Measurements from ENCODE around the gene TNNC1.

The TNNC1 gene

DNA sequence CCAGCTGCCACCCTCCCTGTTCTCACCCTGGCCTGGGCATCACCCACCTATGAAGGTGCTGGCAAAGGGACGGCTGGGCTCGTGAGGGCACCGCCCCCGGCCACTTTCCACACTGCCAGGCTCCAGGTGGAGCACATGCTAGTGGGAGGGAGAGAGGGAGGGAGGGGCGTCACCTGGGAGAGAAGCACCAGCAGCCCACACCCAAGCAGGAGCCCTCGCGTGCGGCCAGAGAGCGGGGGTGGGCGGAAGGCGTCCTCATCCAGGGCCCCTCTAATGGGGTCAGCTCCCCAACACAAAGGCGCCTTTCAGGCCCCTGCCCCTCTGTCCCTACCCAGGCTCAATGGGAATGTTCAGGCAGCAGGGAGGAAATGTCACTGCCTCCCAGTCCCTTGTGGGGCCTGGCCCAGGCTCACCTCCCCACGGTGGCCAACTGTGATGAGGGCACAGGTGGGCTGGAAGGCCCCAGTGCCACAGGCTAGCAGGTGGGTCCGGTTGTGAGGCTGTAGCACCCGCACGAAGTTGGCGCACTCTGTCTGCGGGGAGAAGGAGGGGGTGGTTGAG, 12.0 kb downstream of the TNNC1 start:
- DNase-seq = no peak

DNA sequence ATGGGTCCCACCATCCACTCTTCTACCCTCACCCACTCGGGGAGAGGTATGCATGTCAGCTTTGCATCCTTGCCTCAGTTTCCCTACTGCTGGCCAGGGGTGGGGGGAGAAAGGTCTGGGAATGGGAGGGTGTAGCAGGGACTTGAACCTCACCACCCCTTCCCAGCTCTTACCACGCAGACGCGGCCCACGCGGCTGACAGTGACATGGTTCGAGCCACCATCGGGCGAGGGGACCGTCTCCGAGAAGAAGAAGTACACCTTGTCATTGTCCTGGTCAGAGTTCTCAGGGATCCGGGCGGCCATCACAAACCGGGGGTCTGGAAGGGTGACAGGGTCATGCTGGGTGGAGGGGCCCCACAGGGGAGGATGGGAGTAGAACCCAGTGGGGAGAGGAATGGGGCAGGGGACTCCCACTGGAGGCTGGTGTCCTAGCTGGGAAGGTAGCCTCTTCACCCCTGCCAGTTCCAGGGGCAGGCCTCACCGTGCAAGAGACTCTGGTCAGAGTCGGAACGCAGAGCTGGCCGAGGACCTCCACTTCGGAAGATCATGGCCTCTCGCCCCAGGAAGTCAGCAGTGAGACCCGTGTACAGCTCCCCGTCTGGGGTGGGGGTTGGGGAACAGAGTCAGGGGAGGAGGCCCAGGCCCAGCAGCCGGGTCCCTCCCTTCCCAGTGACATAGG, 12.6 kb downstream of the TNNC1 start:
- DNase-seq = no peak

DNA sequence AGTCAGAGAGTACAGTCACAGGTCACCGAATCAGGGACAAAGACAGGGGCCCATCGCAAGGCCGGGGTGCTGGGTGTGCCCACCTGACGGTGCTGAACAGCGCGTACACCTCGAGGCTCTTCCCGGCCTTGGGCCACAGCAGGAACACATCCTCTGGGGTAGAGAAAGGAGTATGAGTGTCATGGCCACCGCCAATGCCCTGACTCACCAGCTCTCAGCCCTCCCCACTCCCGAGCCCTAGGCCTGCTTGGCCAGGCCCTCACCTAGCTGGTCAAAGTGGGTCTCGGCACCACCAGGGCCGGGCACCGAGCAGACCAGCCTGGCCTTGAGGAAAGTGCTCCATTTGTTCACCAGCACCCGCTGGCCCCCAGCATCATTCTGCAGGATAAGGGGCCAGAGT, 13.2 kb downstream of the TNNC1 start:
- peak; percentile 22 for DNase-seq

DNA sequence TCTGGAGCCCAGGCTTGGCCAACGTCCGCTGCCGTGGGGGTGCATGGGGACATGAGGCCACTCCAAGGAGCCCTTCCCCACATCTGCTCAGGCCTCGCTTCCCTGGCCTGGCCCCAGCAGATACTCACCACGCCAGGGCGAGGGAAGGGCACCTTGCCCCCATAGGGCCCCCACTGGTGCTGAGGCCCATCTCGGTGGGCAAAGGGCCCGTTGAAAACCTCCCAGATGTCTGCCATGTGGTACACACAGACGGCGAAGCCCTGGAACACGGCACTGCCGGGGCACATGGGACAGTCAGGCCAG, 13.6 kb downstream of the TNNC1 start:
- DNase-seq = no peak

DNA sequence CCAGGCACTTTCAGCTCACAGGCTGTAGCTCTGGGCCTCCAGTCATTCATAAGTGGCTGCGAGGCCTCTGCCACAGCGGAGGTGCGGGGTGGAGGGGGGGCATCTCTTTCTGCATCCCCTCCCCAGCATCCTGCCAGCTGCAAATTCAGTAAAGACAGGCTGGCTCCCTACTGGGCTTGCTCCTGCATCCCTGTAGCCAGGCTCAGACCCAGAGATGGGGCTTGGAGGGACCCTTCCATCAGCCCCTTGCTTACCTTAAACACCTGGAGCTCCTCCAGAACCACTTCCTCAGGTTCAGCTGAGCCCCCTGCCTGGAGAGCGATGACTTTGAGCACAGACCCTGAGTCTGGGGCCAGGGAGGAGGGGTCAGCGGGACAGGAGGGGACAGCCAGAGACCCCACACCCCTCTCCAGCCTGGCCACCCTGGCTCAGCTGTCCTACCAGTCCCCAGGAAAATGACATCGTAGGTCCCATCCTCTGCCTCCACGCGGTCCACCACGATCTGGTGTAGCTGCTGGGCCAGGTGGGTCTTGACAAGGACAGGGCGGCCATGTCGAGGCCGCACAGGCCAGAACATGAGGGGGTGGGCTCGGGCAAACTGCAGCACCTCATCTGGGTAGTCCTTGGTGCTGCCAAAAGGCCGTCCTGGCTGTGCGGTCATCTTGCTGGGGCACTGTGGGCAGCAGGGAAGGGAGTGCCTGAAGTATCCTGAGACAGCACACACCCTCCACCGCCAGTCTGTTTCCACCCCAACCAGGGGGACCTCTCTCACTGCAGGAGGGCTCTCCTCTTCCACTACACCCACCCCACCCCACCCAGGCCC, 14.2 kb downstream of the TNNC1 start:
- no peak for DNase-seq

DNA sequence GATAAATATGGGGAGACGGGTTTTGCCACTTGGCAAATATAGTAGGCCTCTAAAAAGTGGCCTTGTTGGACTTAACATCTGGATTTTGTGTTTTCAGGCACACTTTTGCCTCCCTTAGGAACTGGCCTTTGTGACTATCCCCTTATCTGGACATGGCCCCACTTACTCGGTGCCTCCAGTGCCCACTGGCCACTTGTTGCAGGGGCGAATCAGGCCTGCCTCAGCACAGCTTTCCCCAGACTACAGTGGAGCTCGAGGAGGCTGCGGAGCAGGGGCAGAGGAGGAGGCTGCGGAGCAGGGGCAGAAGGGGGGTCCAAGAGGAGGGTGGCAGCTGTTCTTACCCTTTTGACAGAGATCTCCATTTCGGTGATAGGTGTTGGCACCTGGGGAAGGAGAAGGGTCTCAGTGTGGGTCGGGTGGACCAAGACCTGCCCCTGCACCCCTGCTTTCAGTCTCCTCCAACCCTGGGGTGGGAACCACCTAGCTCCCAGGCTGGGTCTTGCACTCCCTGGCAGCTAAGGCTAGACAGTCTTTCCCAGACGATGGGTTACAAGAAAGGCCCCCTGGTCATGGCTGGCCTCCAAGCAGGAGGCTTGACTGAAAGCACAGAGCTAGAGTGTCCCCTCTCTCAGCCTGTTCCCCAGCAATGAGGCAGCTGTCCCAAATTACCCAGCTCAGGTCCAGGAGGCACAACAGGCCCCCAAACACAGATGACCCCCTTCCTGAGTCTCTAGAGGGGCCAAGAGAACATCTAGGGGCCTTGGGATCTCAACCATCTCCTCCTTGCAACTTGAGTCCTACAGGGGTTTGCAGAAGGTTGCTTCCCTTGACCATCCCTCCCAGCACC, 15.0 kb downstream of the TNNC1 start:
- DNase-seq = no peak

DNA sequence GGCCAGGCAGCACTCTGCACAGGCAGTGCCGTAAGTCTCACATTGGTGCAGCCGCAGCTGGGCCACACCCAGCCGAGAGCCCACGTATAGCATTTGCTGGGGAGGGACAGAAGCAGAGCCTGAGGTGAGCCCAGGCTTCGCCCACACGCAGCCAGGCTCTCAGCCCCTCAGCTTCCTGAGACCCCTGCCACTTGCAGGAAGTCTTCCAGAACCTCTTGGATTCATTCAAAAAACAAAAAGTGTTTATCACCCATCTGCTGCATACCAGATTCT, 15.8 kb downstream of the TNNC1 start:
- DNase-seq = no peak

DNA sequence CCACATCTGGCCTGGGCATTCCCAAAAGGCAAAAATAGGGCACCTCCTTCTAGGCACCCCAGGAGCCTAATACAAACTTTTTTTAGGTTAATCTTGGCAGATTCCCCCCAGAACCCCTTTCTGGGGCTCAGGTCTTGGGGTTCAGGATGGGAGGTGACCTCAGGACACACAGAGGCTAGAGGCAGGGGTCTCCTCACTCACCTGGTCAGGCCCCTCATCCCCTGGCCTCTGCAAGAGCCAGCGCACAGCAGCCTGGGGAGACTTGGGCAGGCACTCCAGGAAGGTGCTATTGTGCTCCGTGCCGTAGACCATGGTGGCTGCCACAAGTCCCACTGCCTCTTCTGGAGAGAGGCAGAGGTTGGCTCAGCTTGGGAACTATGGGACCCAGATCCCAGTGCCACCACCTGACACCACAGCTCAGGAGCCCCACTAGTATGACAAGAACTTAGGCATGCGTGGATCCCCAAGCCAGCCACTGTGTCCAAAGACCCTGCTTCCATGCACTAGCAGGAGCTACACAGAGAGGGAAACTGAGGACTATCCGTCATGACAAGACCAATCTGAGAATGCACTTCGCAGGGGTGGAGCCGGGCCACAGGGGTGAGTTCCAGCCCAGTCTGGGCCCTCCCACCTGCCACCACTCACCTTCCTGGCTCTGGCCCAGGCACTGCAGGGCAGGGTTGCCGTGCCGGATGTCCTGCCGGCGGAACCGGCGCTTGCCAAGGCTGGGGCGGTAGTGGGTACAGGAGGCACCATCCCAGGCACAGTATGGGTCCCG, 16.3 kb downstream of the TNNC1 start:
- peak; percentile 22 for DNase-seq

DNA sequence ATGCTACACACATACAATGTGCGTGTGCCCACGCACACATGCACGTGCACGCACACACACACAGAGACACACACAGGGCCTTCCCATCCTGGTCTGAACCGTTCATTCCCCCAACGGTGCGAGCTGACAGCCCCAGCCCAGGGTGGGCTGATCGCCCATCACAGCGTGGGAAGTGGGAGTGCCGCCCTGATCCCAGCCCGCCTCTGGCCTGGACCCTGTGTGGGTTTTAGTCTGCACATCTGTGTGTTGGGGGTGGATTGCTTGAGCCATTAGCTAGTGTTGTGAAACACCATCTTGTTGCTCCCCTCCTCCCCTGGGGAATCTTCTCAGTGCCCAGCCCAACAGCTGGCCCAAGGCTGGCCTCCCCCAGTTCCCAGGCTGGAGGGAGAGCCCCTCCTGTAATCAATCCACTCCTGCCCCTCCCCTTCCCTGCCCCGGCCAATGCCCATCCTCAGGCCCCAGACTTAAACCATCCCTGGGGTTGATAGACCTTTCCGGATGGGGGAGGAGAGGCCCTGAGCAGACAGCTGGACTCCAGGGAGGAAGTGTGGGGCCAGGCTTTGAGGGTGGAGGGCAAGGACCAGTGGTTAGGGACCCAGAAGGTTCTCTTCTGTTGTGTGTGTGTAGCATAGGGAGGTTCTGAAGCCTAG, 17.2 kb downstream of the TNNC1 start:
- peak; percentile 20 for DNase-seq

DNA sequence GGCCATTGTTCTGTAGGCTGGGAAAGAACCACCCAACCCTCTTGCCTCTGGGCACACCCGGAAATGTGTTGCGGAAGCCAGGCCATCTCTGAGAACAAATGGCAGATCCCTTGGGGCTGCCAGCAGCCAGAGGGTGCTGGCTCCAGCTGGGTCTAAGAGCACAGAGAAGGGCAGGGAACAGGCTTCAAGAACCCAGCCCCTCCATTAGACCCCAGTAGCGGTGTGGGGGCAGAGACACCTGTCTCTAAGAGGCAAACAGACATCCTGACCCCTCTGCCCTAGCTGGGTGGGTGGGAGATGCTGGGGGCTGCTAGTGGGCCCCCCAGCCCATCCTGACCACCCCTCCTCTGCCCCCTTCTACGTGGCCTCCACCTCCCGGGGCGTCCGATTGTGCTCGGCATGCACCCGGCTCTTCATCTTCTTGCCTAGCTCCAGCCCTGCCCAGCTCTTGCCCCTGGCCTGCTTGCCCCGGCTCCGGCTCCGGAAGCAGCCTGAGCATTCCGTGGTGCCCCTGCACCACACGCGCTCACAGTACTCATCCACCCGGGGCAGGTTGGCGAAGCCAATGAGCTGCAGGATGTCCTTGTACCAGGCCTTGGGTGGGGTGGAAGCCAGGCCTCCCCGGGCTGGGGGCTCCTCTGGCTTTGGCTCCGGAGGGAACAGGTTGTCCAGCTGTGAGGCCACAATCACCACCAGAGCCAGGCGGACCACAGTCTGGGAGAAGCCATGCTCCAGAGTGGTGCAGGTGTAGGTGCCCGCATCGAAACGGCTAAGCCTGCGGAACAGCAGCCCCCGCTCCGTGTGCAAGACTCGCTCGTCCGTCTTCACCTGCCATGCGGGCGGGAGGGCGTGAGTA, 18.4 kb downstream of the TNNC1 start:
- peak; percentile 21 for DNase-seq

DNA sequence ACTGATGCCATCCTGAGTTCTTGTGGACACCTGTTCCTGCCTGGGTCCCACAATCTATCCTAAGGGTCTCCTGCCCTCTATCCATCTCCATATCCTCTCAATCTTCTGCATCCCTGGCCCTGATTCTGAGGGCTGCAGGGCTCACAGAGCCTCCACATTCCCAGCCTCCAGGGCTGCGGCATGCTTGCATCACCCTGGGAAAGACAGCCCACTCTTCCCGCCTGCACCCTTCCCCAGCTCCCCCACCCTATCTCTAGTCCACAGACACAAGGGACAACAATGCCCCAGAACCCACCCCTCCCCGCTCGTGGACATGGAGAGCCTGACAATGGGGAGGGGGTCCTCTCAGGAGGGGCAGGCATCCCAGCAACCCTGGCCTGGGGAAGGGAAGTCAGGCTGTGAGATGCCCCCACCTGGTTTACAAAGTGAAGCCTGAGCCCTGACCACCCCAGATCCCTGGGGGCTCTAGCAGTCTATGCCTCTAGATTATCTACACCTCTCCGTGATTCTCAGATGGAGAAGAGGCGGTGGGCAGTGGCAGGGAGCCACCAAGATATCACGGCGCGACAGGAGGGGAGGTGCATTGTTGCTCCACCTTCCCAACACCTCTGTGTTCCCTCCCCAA, 19.2 kb downstream of the TNNC1 start:
- peak; percentile 20 for DNase-seq

DNA sequence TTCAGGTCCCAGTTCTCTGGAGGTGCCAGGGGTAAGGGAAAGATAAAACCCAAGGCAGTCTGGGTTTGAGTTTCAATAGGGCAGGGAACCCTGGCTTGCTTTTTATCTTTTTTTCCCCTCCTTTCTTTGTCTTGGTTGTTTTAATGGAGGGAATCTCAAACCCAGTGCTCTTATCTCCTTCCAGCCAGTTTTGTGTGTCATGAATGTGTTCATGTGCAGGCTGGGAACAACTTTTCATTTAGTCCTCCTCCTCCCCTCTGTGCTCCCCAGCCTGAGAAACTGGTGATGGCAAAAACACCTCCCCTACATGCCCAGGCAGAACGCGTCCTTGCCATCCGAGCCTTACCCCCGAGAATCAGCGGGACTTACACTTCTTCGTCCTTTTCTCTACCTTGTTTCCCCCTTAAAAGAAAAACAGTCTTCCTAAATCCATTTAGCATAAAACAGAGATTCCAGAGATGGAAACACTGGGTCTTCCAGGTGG, 19.8 kb downstream of the TNNC1 start:
- no peak for DNase-seq

DNA sequence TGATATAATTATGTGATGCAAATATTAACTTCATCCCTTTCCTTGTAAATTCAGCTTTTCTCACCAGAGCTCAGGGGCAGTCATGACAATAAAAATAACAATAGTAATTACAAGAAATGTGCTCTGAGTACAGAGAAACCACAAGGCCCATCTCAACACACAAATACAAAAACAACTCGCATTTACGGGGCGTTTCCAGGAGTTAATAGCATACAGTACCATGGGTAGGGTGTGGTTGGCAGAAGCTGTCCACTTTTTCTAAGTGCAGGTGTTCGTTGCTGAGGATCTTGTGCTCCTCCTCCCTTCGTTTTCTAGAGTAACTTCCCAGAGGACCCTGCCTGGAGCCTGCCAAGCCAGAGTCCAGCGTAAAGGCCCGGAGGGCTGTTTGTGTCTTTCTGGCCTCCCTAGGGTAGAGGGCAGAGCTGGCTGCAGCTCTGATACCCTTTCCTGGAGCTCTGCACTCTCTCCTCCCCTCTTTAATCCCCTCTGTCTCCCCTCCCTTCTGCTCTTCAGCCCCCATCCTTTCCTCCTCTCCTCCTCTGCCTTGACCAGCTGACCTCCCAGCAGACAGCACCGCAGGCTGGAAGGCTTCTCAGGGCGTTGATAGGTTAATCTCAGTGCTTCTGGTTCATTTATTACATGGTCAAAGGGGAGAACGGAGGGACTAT, 20.4 kb downstream of the TNNC1 start:
- no peak for DNase-seq

DNA sequence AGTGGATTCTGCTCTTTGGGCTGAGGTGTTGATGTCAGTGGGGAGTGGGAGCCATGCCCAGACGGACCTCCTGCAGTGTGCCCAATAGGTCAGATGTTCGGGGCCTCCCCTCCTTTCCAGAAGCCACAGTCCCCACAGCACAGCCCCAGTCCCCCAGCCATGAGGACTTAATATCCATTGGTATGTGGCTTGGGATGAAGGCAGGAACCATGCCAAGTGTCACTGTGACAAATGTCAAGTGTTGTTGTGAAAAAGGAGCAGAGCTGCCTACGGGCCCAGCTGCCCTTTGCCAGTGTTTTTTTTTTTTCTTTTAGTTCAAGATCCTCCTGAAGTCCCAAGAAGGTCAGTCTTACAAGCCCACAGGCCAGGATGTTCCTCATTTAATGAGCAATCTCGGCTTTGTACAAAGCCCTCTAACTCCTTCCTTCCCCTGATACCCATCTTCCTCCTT, 21.1 kb downstream of the TNNC1 start:
- no peak for DNase-seq

DNA sequence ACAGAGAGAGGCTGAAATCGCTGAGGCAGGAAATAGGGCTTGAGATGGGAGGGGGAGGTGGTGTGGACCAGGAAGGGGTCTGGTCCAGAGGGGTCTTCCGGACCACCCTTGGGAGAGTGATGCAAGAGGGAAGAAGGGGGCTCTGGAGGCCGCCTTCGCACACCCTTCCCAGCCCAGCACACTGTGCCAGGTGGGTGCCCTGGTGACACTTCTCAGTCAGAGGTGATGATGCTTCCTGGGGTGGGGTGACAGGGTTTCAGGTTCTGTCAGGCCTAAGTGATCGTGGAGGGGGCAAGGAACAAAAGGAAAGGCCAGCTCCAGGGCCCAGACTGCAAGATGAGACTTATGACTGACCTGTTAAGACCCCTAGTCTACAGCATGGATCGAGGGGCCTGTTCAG, 21.6 kb downstream of the TNNC1 start:
- no peak for DNase-seq

DNA sequence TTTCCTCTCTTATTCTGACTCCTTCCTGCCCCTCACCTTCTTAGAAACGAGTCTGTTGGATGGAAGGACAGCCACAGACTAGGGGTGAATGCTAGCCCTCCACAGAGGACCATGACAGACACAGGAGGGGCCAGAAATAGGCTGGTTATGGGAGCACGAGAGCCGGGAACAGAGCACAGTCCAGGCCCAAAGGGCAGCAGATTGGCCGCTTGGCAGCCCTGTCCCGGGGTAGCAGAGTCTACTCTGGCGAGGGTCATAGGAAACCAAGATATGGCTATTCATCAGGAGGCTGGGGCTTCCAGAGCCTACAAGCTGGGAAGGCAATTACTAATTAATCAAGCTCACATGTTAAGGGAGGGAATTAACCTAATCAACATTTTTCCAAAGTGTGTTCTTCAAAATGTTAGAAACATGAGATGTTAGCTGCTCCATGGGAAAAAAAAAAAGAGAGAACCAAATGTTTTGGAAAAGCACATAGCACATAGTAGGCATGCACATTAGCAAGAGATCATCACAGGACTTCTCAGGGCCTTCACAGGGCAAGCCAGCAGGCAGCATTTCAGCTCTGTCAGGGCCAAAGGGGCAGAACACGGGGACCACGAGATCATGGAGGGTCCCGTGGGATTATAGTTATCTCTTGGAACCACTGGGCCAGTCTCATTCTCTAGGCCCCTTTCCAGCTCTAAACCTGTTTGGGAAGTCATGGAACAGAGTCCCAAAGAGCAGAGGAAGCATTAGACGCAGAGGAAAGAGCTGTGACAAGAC, 22.2 kb downstream of the TNNC1 start:
- DNase-seq = no peak

DNA sequence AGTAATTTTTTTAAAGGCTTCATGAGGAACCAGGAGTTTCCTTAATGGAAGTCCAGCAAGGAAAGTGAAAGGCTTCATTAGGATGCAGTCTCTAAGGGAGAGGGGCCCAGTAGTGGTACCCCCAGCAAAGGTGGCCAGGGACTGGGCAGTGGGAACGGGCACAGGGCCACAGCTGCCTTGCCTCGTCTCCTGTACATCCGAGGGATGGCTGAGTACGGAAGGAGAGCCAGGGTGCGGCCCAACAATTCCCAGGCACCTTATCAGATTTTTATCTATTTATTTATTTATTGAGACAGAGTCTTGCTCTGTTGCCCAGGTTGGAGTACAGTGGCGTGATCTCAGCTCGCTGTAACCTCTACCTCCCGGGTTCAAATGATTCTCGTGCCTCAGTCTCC, 23.4 kb downstream of the TNNC1 start:
- no peak for DNase-seq

DNA sequence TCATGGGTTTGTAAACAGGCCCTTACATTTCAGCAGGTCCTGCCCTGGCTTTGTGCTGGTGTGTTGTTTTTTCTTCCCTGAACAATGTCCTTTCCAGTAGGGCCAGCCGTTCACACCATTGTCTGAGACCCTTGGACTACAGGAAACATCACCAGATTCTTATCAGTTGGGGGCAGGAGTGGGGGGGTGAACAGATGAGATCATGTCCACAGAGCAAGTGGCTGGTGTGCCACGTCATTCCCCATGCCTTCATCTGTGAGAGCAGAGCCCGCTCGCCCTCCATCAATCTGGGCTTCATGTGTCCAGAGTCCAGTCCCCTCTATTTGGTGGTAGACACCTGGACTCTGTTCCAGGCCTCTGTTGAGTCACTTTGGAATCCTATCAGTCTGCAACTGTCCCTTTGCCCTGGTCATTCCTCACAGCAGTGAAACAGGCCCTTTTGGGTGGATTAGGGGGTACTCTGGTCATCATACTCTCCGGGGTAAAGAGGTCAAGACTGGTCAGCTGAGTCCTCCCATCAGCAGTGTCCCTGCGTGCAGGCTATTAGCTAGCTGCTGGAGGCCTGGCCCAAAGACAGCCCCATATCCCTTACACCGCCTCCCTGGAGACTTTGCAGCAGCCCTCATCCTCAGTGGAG, 23.9 kb downstream of the TNNC1 start:
- DNase-seq = no peak

DNA sequence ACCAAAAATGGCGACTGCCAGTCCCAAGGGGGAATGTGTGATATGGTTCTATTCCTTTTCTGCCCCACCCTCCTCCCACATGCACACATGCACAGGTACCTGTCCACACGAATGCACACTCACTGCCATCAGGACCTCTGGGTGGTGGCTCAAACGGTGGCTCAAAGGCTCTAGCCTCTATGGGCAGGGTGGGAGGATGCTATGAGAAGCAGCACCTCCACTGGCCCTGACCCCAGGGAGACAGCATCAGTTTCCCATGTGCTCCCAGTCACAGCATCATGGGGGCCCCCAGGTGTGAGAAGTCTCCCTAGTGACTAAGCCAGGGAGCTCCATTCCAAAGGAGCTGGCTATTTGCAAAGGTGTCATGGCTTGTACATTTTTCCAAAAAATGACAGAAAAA, 24.8 kb downstream of the TNNC1 start:
- no peak for DNase-seq
